ENCODE data around the gene SGPL1.

The SGPL1 gene

DNA sequence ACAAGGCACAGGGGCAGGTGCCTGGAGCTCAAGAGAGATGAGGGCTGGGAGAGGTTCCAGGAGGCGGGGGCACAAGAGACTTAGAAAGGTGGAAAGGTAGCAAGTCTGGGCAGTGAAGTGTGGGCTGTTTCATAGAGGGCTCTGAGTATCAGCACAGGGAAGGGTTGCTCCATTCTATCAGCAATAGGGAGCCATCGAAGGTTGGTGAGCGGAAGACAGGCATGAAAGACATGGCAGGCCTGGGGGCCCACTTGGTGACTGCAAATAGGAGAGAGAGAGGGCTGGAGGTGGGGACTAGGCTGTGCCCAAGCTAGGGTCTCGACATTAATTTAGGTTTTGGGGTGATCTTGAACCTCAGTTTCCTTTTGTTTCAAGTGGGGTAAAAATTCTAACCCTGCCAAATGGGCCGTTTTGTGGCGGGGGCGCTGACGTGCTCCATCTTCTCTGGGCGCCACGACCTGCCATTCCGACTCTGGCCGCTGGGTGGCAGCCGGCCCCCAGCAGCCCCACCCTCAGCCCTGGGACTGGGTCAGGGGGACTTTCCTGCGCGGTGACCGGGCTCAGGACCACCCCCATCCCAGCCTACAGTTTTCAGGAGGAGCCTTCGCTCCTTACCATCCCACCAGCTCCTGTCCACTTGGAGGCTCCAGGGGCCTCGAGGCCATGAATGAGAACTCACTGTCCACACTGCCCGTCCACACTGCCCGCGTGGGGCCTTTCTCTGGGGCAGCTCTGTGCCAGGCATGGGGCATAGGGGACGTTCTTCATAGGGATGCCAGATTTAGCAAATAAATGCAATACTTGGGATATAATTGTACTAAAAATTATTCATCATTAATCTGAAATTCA, 109.9 kb downstream of the SGPL1 start:
- DNase-seq (ENCODE audit: low spot score): peak; percentile 32

DNA sequence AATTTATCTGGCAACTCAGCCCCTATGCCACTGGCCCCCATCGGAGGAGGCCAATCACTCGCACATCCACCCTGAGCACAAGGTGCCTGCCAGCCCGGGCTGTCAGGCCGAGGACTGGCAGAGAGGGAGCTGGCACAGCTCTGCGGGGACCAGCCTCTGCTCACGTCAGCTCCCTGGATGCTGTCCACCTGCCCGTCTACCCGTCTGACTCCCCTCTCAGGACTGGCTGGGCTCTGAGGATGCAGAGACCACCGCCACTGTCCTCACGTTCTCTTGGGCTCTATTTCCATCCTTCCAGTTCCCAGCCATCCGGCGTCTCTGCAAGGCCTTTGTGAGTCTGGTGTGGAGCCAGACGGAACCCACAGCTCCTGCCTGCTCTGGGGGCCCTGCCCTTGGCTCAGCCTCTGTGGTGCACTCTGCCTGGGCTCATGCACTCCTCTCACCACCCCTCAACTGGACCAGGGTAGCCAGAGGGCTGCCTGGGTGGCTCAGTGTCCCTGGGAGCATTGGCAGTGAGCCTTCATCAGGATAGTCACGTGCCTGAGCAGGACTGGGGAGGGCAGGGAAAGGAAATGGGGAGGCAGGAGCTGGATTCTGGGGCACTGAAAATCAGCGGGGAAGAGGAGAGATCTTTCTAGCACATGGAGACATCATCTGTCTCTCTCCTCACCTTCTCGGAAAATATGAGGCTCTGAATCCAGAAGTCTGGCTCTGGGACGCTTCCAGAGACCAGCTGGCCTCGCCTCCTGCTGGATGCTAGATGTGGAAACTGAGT, 110.7 kb downstream of the SGPL1 start:
- no peak for DNase-seq (ENCODE audit: low spot score)

GRCh38 chr10:70927189-70927943, 111.6 kb downstream of the SGPL1 start:
- no peak for DNase-seq (ENCODE audit: low spot score)

DNA sequence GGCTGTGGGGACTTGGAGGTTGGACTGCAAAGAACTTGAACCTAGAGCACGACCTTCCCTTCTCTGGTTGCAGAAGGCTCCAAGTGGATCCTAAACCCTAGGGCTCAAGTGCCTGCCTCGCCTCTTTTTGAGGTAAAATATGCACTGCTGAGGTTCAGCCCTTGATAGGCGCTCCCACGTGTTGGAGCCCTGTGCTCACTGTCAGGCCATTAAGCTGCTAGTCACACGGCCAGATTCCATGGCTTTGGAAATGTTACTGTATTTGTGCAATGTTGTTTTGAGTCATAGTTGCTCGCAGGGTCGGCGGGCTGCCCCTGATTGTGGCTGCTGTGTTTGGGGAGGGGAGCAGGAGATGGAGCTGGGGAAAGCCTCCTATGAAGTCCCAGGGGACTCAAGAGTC, 112.4 kb downstream of the SGPL1 start:
- DNase-seq (ENCODE audit: low spot score): no peak

- DNase-seq (ENCODE audit: low spot score): no peak
These were observed 114.7 kb downstream of the SGPL1 start for GRCh38 chr10:70930263-70931000.
